Measurements from ENCODE around the gene ZNF697. TPM values are rescaled to one million over a fixed set of nuclear protein-coding genes. Genes with fewer than 3 reads are reported as not detected.
A peak's percentile ranks its signal among the peaks of the same experiment; 100 is the strongest.

Gene ZNF697
- total and polyA plus RNA-seq, 9 of the 15 experiments (the other 6 are each of a cell fraction or from before 2014, with no cell fraction given) = 2.1 to 13.6 (median 8.3) TPM

- TF ChIP-seq, protein P1, sequence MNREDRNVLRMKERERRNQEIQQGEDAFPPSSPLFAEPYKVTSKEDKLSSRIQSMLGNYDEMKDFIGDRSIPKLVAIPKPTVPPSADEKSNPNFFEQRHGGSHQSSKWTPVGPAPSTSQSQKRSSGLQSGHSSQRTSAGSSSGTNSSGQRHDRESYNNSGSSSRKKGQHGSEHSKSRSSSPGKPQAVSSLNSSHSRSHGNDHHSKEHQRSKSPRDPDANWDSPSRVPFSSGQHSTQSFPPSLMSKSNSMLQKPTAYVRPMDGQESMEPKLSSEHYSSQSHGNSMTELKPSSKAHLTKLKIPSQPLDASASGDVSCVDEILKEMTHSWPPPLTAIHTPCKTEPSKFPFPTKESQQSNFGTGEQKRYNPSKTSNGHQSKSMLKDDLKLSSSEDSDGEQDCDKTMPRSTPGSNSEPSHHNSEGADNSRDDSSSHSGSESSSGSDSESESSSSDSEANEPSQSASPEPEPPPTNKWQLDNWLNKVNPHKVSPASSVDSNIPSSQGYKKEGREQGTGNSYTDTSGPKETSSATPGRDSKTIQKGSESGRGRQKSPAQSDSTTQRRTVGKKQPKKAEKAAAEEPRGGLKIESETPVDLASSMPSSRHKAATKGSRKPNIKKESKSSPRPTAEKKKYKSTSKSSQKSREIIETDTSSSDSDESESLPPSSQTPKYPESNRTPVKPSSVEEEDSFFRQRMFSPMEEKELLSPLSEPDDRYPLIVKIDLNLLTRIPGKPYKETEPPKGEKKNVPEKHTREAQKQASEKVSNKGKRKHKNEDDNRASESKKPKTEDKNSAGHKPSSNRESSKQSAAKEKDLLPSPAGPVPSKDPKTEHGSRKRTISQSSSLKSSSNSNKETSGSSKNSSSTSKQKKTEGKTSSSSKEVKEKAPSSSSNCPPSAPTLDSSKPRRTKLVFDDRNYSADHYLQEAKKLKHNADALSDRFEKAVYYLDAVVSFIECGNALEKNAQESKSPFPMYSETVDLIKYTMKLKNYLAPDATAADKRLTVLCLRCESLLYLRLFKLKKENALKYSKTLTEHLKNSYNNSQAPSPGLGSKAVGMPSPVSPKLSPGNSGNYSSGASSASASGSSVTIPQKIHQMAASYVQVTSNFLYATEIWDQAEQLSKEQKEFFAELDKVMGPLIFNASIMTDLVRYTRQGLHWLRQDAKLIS (CRISPR knock-in tag; IDR thresholded peaks at IDR 0.05) = no peak
- TF ChIP-seq CCNT2 (IDR thresholded peaks at IDR 0.05; ENCODE audit: borderline replicate concordance, extremely low read depth, insufficient read length, low read depth, low read length) (no peak), FUS (optimal IDR thresholded peaks at IDR 0.05; ENCODE audit: low read depth, low read length) (no peak), RBM25 (IDR thresholded peaks at IDR 0.05; ENCODE audit: low read depth, low read length, severe bottlenecking) (peak; percentile 46), RNF2 (IDR thresholded peaks at IDR 0.05) (no peak), TBP (optimal IDR thresholded peaks at IDR 0.05; ENCODE audit: low read depth, low read length) (peak; percentile 24), SNIP1 (IDR thresholded peaks at IDR 0.05; ENCODE audit: low read depth) (no peak)
- TF ChIP-seq, protein P2, sequence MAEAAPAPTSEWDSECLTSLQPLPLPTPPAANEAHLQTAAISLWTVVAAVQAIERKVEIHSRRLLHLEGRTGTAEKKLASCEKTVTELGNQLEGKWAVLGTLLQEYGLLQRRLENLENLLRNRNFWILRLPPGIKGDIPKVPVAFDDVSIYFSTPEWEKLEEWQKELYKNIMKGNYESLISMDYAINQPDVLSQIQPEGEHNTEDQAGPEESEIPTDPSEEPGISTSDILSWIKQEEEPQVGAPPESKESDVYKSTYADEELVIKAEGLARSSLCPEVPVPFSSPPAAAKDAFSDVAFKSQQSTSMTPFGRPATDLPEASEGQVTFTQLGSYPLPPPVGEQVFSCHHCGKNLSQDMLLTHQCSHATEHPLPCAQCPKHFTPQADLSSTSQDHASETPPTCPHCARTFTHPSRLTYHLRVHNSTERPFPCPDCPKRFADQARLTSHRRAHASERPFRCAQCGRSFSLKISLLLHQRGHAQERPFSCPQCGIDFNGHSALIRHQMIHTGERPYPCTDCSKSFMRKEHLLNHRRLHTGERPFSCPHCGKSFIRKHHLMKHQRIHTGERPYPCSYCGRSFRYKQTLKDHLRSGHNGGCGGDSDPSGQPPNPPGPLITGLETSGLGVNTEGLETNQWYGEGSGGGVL (CRISPR knock-in tag; IDR thresholded peaks at IDR 0.05) = no peak
These were observed 27.6 kb upstream of the ZNF697 start (continued) for GRCh38 chr1:119675349-119676345.
